K562 (cell line): Measurements from ENCODE around the gene CEBPE. TPM values are rescaled to one million over a fixed set of nuclear protein-coding genes. Genes with fewer than 3 reads are reported as not detected.

ENCODE experiments used
- AFF1 ChIP-seq, 2 experiments: fragments of 450-650 bp; IDR thresholded peaks; 2 replicates each; pipeline ENCODE4 v1.6.1; 2018; ENCODE audit warnings: mild to moderate bottlenecking in 2 of 2, low read depth in 1 of 2; ENCODE audit not compliant: partially characterized antibody in 2 of 2
- BMI1 ChIP-seq: fragments of 150-350 bp; IDR thresholded peaks from 2 replicates; pipeline ENCODE4 v1.6.1; 2014; ENCODE audit warnings: low read length
- CHAMP1 ChIP-seq: fragments of 450-650 bp; IDR thresholded peaks from 2 replicates; pipeline ENCODE4 v1.6.1; 2016; ENCODE audit warnings: mild to moderate bottlenecking
- DMBX1 ChIP-seq: fragments of 250-450 bp; sonication (Bioruptor Pico); IDR thresholded peaks from 2 replicates; pipeline ENCODE4 v1.8.0; 2022; ENCODE audit warnings: inconsistent platforms, mild to moderate bottlenecking, moderate library complexity, borderline replicate concordance
- ESRRA ChIP-seq: fragments of 450-650 bp; IDR thresholded peaks from 2 replicates; pipeline ENCODE4 v1.6.1; 2014; ENCODE audit warnings: low read depth, mild to moderate bottlenecking, moderate library complexity, borderline replicate concordance
- HMGXB4 ChIP-seq: sonication (generic); formaldehyde crosslinking; IDR thresholded peaks from 2 replicates; pipeline ENCODE4 v1.8.1; 2023; ENCODE audit warnings: mild to moderate bottlenecking, missing genetic modification reagents
- HNRNPH1 ChIP-seq: fragments of 200-400 bp; formaldehyde crosslinking; optimal IDR thresholded peaks from 2 replicates; pipeline ENCODE3; 2017; ENCODE audit warnings: low read depth, mild to moderate bottlenecking, low read length, moderate library complexity
- MBD2 ChIP-seq: sonication (generic); IDR thresholded peaks from 2 replicates; pipeline ENCODE4 v1.6.1; 2016; ENCODE audit warnings: low read depth, borderline replicate concordance
- NBN ChIP-seq: fragments of 450-650 bp; IDR thresholded peaks from 2 replicates; pipeline ENCODE4 v1.6.1; 2016; ENCODE audit warnings: low read depth, mild to moderate bottlenecking
- PHTF2 ChIP-seq: fragments of 250-450 bp; sonication (Bioruptor Pico); IDR thresholded peaks from 2 replicates; pipeline ENCODE4 v1.5.0; 2021; ENCODE audit warnings: mild to moderate bottlenecking
- RFX7 ChIP-seq: fragments of 250-450 bp; sonication (Bioruptor Pico); IDR thresholded peaks from 2 replicates; pipeline ENCODE4 v1.5.1; 2021; ENCODE audit warnings: mild to moderate bottlenecking
- SREBF2 ChIP-seq: sonication (generic); formaldehyde crosslinking; IDR thresholded peaks from 2 replicates; pipeline ENCODE4 v1.4.0; 2020; ENCODE audit warnings: mild to moderate bottlenecking, missing genetic modification reagents
- ZMIZ1 ChIP-seq, 2 experiments: fragments of 150-350 bp in 1 of 2; IDR thresholded peaks; 2 replicates each; pipeline ENCODE4 v1.6.1; 2012 to 2016; ENCODE audit warnings: low read depth in 2 of 2, low read length in 2 of 2, mild to moderate bottlenecking in 1 of 2, moderate library complexity in 1 of 2
- ZNF766 ChIP-seq: fragments of 200-800 bp; sonication (Bioruptor generic); conservative IDR thresholded peaks from 2 replicates; pipeline ENCODE4 v1.6.1; 2016; ENCODE audit warnings: missing genetic modification characterization, missing compliant biosample characterization
- polyA plus RNA-seq, 8 experiments: library from polyadenylated mRNA; depleted of rRNA in 4 of 8; stranded (reverse) in 5 of 8; unstranded in 3 of 8; fragments of >200 nt; fragmentation: Nextera tagmentation in 2 of 8; fragmentation: Illumina TruSeq in 1 of 8; extraction: Ambion mirVana in 2 of 8; extraction: Trizol in 1 of 8; gene quantifications; 2 replicates each; pipeline versions ENCODE4 v1.2.1 to v1.2.3, GENCODE V29; 2011 to 2014; ENCODE audit warnings: inconsistent platforms in 1 of 8, missing spikeins in 1 of 8
- total RNA-seq, 7 experiments: library from RNA; depleted of rRNA in 6 of 7; stranded (reverse); fragments of >200 nt in 6 of 7; fragmentation: Illumina TruSeq in 2 of 7; extraction: Trizol in 2 of 7; gene quantifications; 2 replicates each; pipeline versions ENCODE4 v1.2.1 to v1.2.3, GENCODE V29; 2011 to 2021; ENCODE audit warnings: low replicate concordance in 1 of 7

CEBPE gene
- total and polyA plus RNA-seq, 9 of the 15 experiments (the other 6 are each of a cell fraction or from before 2014, with no cell fraction given) = 0.09 to 0.15 (median 0.13) TPM; not detected in 6

- no peak for TF ChIP-seq NBN
- no peak for TF ChIP-seq SREBF2 (CRISPR knock-in tag)
- TF ChIP-seq PHTF2 (CRISPR knock-in tag) = no peak
- TF ChIP-seq DMBX1 (CRISPR knock-in tag) = no peak
- no peak for TF ChIP-seq ESRRA
- 0 out of 2 replicates have a peak, but pooled peaks have one; percentile 73 for TF ChIP-seq HMGXB4 (CRISPR knock-in tag)
- no peak for TF ChIP-seq HNRNPH1
- no peak for TF ChIP-seq BMI1
- no peak for TF ChIP-seq ZNF766 (CRISPR knock-in tag)
- no peak for TF ChIP-seq MBD2
- peak; percentile 62 to 63 for TF ChIP-seq AFF1 (IDR thresholded peaks at IDR 0.05; ENCODE audit: low read depth in 1 of 2, partially characterized antibody in 2 of 2)
- no peak for TF ChIP-seq RFX7
- TF ChIP-seq CHAMP1 = no peak
- no peak for TF ChIP-seq ZMIZ1 (IDR thresholded peaks at IDR 0.05; ENCODE audit: low read depth in 2 of 2, low read length in 2 of 2)
These were observed 24.9 kb downstream of the CEBPE start (continued) for GRCh38 chr14:23093991-23094665.
